ENCODE measurements around the gene ANK3. TPM values are rescaled to one million over a fixed set of nuclear protein-coding genes. Genes with fewer than 3 reads are reported as not detected.

ANK3 gene
- total and polyA plus RNA-seq, 10 donors, result 2.0 to 133 (median 62.9) TPM

DNA sequence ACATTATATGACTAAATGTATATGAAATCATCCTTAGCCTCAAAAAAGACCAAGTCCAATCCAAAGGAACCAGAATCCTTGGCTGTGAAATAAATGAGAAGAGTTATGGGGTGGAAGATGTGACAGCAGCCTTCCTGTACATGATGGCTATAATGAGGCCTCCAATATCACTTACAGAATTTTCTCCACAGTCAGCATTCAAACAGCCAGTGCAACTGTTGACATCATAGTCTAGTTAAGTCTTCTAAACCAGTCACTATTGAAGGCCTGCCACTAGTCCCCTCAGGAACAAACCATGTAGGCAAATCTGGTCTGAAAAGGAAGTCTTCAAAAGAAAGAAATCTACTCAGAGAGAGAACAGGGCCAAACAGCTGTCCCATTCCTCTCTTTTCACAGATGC lies 263.8 kb downstream of the ANK3 start:
- H3K4me1 ChIP-seq, result no peaks in the 10 kb centered on the region
- no peak for DNase-seq
- no peak overlapping the region for H3K4me3 ChIP-seq
- no peak for TF ChIP-seq CTCF (IDR thresholded peaks at IDR 0.05 in 8 of 11, conservative IDR thresholded peaks at IDR 0.05 in 3 of 11)
- H3K9me3 ChIP-seq, result no peaks in the 10 kb centered on the region
- peaks cover 0 to 4% (median 0%) of the 10 kb centered on the region in 6 donors for H3K36me3 ChIP-seq
- H3K27ac ChIP-seq, result no peak overlapping the region
- intact Hi-C loops (cut with DNase I; ENCODE audit: low total_unique reads), result no loop called here
- H3K27me3 ChIP-seq (replicated peaks in 1 of 7), result no peaks in the 10 kb centered on the region

DNA sequence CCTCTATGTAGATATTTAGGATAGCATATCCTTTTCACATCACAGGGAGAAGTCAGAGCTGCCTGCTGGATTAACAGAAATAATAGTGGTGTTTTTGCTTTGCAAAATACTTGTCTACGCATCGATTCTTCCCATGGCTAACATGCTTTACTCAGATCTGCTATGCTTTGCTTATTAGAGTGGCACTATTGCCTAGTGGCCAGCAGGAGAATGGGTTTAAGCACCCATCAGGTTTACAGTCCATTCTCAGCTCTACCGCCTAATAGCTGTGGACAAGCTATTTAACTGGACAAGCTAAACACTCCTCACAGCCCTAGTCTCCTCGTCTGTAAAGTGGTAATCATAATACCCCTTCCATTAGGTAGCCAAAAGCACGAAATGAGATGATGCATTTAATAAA lies 265.1 kb downstream of the ANK3 start:
- intact Hi-C loops (cut with DNase I; ENCODE audit: low total_unique reads), result no loop called here

GRCh38 chr10:60123668-60124067 lies 266.0 kb downstream of the ANK3 start:
- no peak for DNase-seq
- H3K36me3 ChIP-seq, result peaks cover 0 to 4% (median 0%) of the 10 kb centered on the region in 6 donors
- TF ChIP-seq CTCF (IDR thresholded peaks at IDR 0.05 in 8 of 11, conservative IDR thresholded peaks at IDR 0.05 in 3 of 11) (no peak), POLR2AphosphoS5 (IDR thresholded peaks at IDR 0.05) (no peak), POLR2A (IDR thresholded peaks at IDR 0.05) (no peak)
- no peak overlapping the region for H3K27ac ChIP-seq
- no peaks in the 10 kb centered on the region for H3K27me3 ChIP-seq (replicated peaks in 1 of 7)
- intact Hi-C loops (cut with DNase I; ENCODE audit: low total_unique reads), result no loop called here
- 64 to 78% (median 67%) methylated on average over 2 of the region's 2 CpGs for WGBS, 5 donors
- H3K4me3 ChIP-seq, result no peak overlapping the region
- H3K4me1 ChIP-seq, result no peaks in the 10 kb centered on the region
- H3K9me3 ChIP-seq, result no peaks in the 10 kb centered on the region

More for the DNA sequence above, 265.1 kb downstream of the ANK3 start:
- no peaks in the 10 kb centered on the region for H3K4me1 ChIP-seq
- TF ChIP-seq POLR2A (IDR thresholded peaks at IDR 0.05) (no peak), POLR2AphosphoS5 (IDR thresholded peaks at IDR 0.05) (no peak), CTCF (IDR thresholded peaks at IDR 0.05 in 8 of 11, conservative IDR thresholded peaks at IDR 0.05 in 3 of 11) (no peak)
- peaks cover 0 to 4% (median 0%) of the 10 kb centered on the region in 6 donors for H3K36me3 ChIP-seq
- H3K27ac ChIP-seq, result no peak overlapping the region
- no peak for DNase-seq
- no peaks in the 10 kb centered on the region for H3K27me3 ChIP-seq (replicated peaks in 1 of 7)
- WGBS, 5 donors, result 87 to 89% (median 88%) methylated on average over 5 of the region's 5 CpGs
- no peak overlapping the region for H3K4me3 ChIP-seq
- H3K9me3 ChIP-seq, result no peaks in the 10 kb centered on the region

GRCh38 chr10:60123172-60123571 lies 266.5 kb downstream of the ANK3 start:
- peaks cover 0 to 4% (median 0%) of the 10 kb centered on the region in 6 donors for H3K36me3 ChIP-seq
- no peak overlapping the region for H3K4me3 ChIP-seq
- 65 to 81% (median 75%) methylated on average over 3 of the region's 3 CpGs for WGBS, 5 donors
- no peaks in the 10 kb centered on the region for H3K9me3 ChIP-seq
- H3K27ac ChIP-seq, result no peak overlapping the region
- intact Hi-C loops (cut with DNase I; ENCODE audit: low total_unique reads), result no loop called here
- no peaks in the 10 kb centered on the region for H3K4me1 ChIP-seq
- no peak for TF ChIP-seq POLR2A (IDR thresholded peaks at IDR 0.05)
- TF ChIP-seq CTCF (IDR thresholded peaks at IDR 0.05 in 8 of 11, conservative IDR thresholded peaks at IDR 0.05 in 3 of 11), result no peak
- no peak for TF ChIP-seq POLR2AphosphoS5 (IDR thresholded peaks at IDR 0.05)
- no peaks in the 10 kb centered on the region for H3K27me3 ChIP-seq (replicated peaks in 1 of 7)
- DNase-seq, result no peak

All from spleen (tissue), 11 donors.